ENCODE results near the gene MYOCD.

DNA sequence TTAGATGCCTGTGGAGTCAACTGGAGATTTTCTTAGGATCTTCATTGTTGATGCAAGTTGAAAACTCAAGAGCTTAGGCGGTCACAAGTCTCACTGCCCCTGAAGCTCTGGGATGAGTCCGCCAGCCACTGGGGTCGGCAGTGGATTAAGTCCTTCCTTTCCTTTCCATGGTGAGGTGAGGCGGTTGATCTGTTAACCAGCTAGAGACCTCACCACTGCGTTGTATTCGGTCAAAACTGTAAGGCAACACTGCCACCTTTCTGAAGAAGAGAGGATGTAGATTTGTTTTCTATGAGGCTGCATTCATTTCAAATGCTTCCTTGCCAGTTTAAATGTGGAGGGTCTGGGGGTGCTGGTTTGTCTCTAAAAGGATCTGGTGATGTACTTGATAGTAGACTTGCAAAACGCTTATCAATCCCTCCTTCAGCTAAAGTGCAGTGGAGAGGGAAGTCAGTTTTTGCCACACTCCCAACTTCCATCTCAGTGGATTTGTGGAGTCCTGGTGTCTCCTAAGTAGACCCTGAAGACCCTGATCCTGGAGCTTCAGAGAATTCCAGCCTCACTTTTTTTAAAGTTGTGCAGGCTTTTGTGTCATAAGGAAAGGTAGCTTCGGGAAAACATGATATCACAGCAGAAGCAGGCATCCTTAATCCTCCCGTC lies 1.7 kb downstream of the MYOCD start:
- TF ChIP-seq EZH2 (IDR thresholded peaks at IDR 0.05; ENCODE audit: insufficient read depth, poor library complexity, severe bottlenecking) (no peak), EZH2phosphoT487 (IDR thresholded peaks at IDR 0.05; ENCODE audit: insufficient read depth, low read depth) (no peak)
